ENCODE measurements around the gene LARGE2. TPM values are rescaled to one million over a fixed set of nuclear protein-coding genes. Genes with fewer than 3 reads are reported as not detected.

Gene LARGE2
- total and polyA plus RNA-seq, 2 donors (not counting 3 experiments of a cell fraction or from before 2014, with no cell fraction given): 0.06 TPM; not detected in 1

DNA sequence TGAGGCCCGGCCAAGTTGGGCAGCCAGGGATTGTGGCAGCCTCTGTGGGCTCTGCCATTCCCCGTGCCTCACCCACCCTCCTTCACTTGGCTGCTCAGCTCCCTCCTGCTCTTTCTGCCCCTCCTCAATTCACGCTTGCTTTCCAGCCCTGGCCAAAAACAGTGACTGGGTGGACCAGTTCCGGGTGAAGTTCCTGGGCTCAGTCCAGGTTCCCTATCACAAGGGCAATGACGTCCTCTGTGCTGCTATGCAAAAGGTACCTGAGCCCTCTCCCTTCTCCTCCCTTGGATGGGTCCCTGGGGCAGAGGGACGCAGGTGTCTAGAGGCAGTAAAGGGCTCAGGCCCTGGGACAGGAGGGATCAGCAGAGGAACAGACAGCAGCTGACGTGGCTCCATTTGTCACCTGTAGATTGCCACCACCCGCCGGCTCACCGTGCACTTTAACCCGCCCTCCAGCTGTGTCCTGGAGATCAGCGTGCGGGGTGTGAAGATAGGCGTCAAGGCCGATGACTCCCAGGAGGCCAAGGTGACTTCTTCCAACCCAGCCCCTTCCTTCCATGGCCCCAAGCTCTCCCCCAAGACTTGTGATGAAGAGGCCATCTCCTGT lies 18.0 kb upstream of the LARGE2 start:
- BruUV-seq (replicated peaks): no TSS peak
- CTCF ChIA-PET: no interaction called here
- Histone ChIP-seq H3K36me3 (ENCODE audit: control insufficient read depth in 2 of 2, extremely low read depth in 1 of 2, insufficient read depth in 2 of 2, low read length in 2 of 2) (peaks cover 0 to 3% of the 10 kb centered on the region in 2 experiments), H3K79me2 (ENCODE audit: control insufficient read depth, insufficient read depth, low read length) (no peaks in the 10 kb centered on the region), H3K9me1 (replicated peaks; ENCODE audit: control insufficient read depth, extremely low read depth, insufficient read depth, low read length) (no peaks in the 10 kb centered on the region), H3K4me2 (ENCODE audit: insufficient read depth, low read length) (no peak overlapping the region), H3K27ac (ENCODE audit: insufficient read depth, low read depth, low read length) (no peak overlapping the region), H3K9me3 (replicated peaks; ENCODE audit: control insufficient read depth, insufficient read depth, low read length) (no peaks in the 10 kb centered on the region), H3K27me3 (ENCODE audit: control insufficient read depth in 2 of 2, insufficient read depth in 2 of 2, low read length in 2 of 2) (peaks cover 2 to 4% of the 10 kb centered on the region in 2 experiments), H2AFZ (ENCODE audit: low read depth, low read length) (no peak overlapping the region), H4K20me1 (replicated peaks; ENCODE audit: control insufficient read depth, extremely low read depth, insufficient read depth, low read length) (no peaks in the 10 kb centered on the region), H3K4me1 (ENCODE audit: control insufficient read depth, extremely low read depth, insufficient read depth, low read length) (peaks cover 6% of the 10 kb centered on the region), H3K4me3 (replicated peaks in 1 of 3; ENCODE audit: insufficient read depth in 1 of 3, low read depth in 1 of 3, low read length in 3 of 3) (no peak overlapping the region), H3K9ac (replicated peaks; ENCODE audit: extremely low read depth, insufficient read depth, low read length) (no peak overlapping the region)
- DNase-seq (ENCODE audit: low read depth, low spot score) (no peak), FAIRE-seq (no peak)
- TF ChIP-seq JUN (IDR thresholded peaks at IDR 0.05; ENCODE audit: borderline replicate concordance, insufficient read depth, insufficient read length, low read depth): no peak
- no peak for TF ChIP-seq EZH2 (IDR thresholded peaks at IDR 0.05; ENCODE audit: borderline replicate concordance, low read depth, low read length, severe bottlenecking)
- TF ChIP-seq FOS (IDR thresholded peaks at IDR 0.05; ENCODE audit: borderline replicate concordance, insufficient read depth, low read length): no peak
- no peak for TF ChIP-seq POLR2AphosphoS5 (IDR thresholded peaks at IDR 0.05; ENCODE audit: insufficient read depth, low read depth, low read length)
- TF ChIP-seq GATA2 (IDR thresholded peaks at IDR 0.05; ENCODE audit: insufficient read depth, insufficient read length, low read depth, low read length): no peak
- no peak for TF ChIP-seq MYC (IDR thresholded peaks at IDR 0.05; ENCODE audit: low read depth, low read length)
- TF ChIP-seq, protein P1, sequence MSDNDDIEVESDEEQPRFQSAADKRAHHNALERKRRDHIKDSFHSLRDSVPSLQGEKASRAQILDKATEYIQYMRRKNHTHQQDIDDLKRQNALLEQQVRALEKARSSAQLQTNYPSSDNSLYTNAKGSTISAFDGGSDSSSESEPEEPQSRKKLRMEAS (IDR thresholded peaks at IDR 0.05; ENCODE audit: insufficient read depth, insufficient read length): no peak
- TF ChIP-seq POLR2A (IDR thresholded peaks at IDR 0.05; ENCODE audit: low read depth, low read length): no peak
- TF ChIP-seq, protein P2, sequence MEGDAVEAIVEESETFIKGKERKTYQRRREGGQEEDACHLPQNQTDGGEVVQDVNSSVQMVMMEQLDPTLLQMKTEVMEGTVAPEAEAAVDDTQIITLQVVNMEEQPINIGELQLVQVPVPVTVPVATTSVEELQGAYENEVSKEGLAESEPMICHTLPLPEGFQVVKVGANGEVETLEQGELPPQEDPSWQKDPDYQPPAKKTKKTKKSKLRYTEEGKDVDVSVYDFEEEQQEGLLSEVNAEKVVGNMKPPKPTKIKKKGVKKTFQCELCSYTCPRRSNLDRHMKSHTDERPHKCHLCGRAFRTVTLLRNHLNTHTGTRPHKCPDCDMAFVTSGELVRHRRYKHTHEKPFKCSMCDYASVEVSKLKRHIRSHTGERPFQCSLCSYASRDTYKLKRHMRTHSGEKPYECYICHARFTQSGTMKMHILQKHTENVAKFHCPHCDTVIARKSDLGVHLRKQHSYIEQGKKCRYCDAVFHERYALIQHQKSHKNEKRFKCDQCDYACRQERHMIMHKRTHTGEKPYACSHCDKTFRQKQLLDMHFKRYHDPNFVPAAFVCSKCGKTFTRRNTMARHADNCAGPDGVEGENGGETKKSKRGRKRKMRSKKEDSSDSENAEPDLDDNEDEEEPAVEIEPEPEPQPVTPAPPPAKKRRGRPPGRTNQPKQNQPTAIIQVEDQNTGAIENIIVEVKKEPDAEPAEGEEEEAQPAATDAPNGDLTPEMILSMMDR (IDR thresholded peaks at IDR 0.05; ENCODE audit: extremely low read depth in 1 of 2, insufficient read depth in 1 of 2, low read depth in 1 of 2, low read length in 2 of 2): no peak
- POLR2A ChIA-PET: no interaction called here
- intact Hi-C loops (cut with micrococcal nuclease): no loop called here
- dilution Hi-C loops (cut with MboI; ENCODE audit: extremely low pct_ligation_motif_present, low sequenced_read_pairs): no loop called here

Data from endothelial cell of umbilical vein (primary cell).